Measurements from ENCODE around the gene RELN. TPM values are rescaled to one million over a fixed set of nuclear protein-coding genes. Genes with fewer than 3 reads are reported as not detected.

Gene RELN
- polyA plus RNA-seq, 1 experiment: 4.3 TPM

GRCh38 chr7:103995554-103995953 lies 6.1 kb upstream of the RELN start:
- Histone ChIP-seq H3K36me3 (ENCODE audit: control insufficient read depth, insufficient read depth, low read length) (no peaks in the 10 kb centered on the region), H3K4me3 (ENCODE audit: low read depth, low read length) (no peak overlapping the region), H3K27me3 (ENCODE audit: control insufficient read depth, insufficient read depth, low read length) (peaks cover 5% of the 10 kb centered on the region)
- ChIA-PET POLR2A (no interaction called here), CTCF (no interaction called here)
- no peak for DNase-seq (ENCODE audit: low read depth)
- TF ChIP-seq CTCF (IDR thresholded peaks at IDR 0.05; ENCODE audit: insufficient read depth, low read depth, low read length): no peak

- Histone ChIP-seq H3K27me3 (ENCODE audit: control insufficient read depth, insufficient read depth, low read length) (peaks cover 12% of the 10 kb centered on the region), H3K36me3 (ENCODE audit: control insufficient read depth, insufficient read depth, low read length) (no peaks in the 10 kb centered on the region), H3K4me3 (ENCODE audit: low read depth, low read length) (no peak overlapping the region)
- TF ChIP-seq CTCF (IDR thresholded peaks at IDR 0.05; ENCODE audit: insufficient read depth, low read depth, low read length): no peak
- CTCF ChIA-PET: no interaction called here
- POLR2A ChIA-PET: no interaction called here
- no peak for DNase-seq (ENCODE audit: low read depth)
Observed at GRCh38 chr7:103993551-103993950, 4.1 kb upstream of the RELN start.

- no peaks in the 10 kb centered on the region for H3K36me3 ChIP-seq (ENCODE audit: control insufficient read depth, insufficient read depth, low read length)
- ChIA-PET CTCF (interaction anchor here (1.4 kb wide), 1 partner anchor 13 kb away, joined by 3 read pairs; no protein-coding TSS in a partner anchor), POLR2A (no interaction called here)
- H3K27me3 ChIP-seq (ENCODE audit: control insufficient read depth, insufficient read depth, low read length): peaks cover 16% of the 10 kb centered on the region
- no peak overlapping the region for H3K4me3 ChIP-seq (ENCODE audit: low read depth, low read length)
- no peak for TF ChIP-seq CTCF (IDR thresholded peaks at IDR 0.05; ENCODE audit: insufficient read depth, low read depth, low read length)
- DNase-seq (ENCODE audit: low read depth): no peak
Observed at GRCh38 chr7:103991406-103991805, 1.9 kb upstream of the RELN start.

GRCh38 chr7:103990991-103991390 lies 1.5 kb upstream of the RELN start:
- no peak for TF ChIP-seq CTCF (IDR thresholded peaks at IDR 0.05; ENCODE audit: insufficient read depth, low read depth, low read length)
- H3K27me3 ChIP-seq (ENCODE audit: control insufficient read depth, insufficient read depth, low read length): peaks cover 16% of the 10 kb centered on the region
- POLR2A ChIA-PET: no interaction called here
- H3K4me3 ChIP-seq (ENCODE audit: low read depth, low read length): no peak overlapping the region
- no peaks in the 10 kb centered on the region for H3K36me3 ChIP-seq (ENCODE audit: control insufficient read depth, insufficient read depth, low read length)
- no peak for DNase-seq (ENCODE audit: low read depth)
- CTCF ChIA-PET: interaction anchor here (1.4 kb wide), 1 partner anchor 14 kb away, joined by 3 read pairs; no protein-coding TSS in a partner anchor

- Histone ChIP-seq H3K27me3 (ENCODE audit: control insufficient read depth, insufficient read depth, low read length) (peaks cover 19% of the 10 kb centered on the region), H3K36me3 (ENCODE audit: control insufficient read depth, insufficient read depth, low read length) (no peaks in the 10 kb centered on the region), H3K4me3 (ENCODE audit: low read depth, low read length) (peak overlapping the region; percentile 39)
- ChIA-PET CTCF (no interaction called here), POLR2A (no interaction called here)
- no peak for TF ChIP-seq CTCF (IDR thresholded peaks at IDR 0.05; ENCODE audit: insufficient read depth, low read depth, low read length)
- DNase-seq (ENCODE audit: low read depth): no peak
Observed at GRCh38 chr7:103989785-103990767, 618 bp upstream of the RELN start.

Measured in BJ (cell line).